ENCODE results near the gene EVA1C. TPM values are rescaled to one million over a fixed set of nuclear protein-coding genes. Genes with fewer than 3 reads are reported as not detected.

EVA1C gene
- total and polyA plus RNA-seq, 2 donors (not counting 3 experiments of a cell fraction or from before 2014, with no cell fraction given), result 22.8 to 38.6 TPM

GRCh38 chr21:32472890-32473765 lies 60.6 kb downstream of the EVA1C start:
- no TSS peak for BruUV-seq (replicated peaks)
- POLR2A ChIA-PET, result no interaction called here
- Histone ChIP-seq H3K9ac (replicated peaks; ENCODE audit: extremely low read depth, insufficient read depth, low read length) (no peak overlapping the region), H3K79me2 (ENCODE audit: control insufficient read depth, insufficient read depth, low read length) (no peaks in the 10 kb centered on the region), H3K9me3 (replicated peaks; ENCODE audit: control insufficient read depth, insufficient read depth, low read length) (no peaks in the 10 kb centered on the region), H3K9me1 (replicated peaks; ENCODE audit: control insufficient read depth, extremely low read depth, insufficient read depth, low read length) (no peaks in the 10 kb centered on the region), H3K36me3 (ENCODE audit: control insufficient read depth in 2 of 2, extremely low read depth in 1 of 2, insufficient read depth in 2 of 2, low read length in 2 of 2) (peaks cover 3 to 5% of the 10 kb centered on the region in 2 experiments), H4K20me1 (replicated peaks; ENCODE audit: control insufficient read depth, extremely low read depth, insufficient read depth, low read length) (no peaks in the 10 kb centered on the region), H3K27ac (ENCODE audit: insufficient read depth, low read depth, low read length) (no peak overlapping the region), H3K27me3 (ENCODE audit: control insufficient read depth in 2 of 2, insufficient read depth in 2 of 2, low read length in 2 of 2) (no peaks in the 10 kb centered on the region), H3K4me1 (ENCODE audit: control insufficient read depth, extremely low read depth, insufficient read depth, low read length) (peaks cover 29% of the 10 kb centered on the region), H2AFZ (ENCODE audit: low read depth, low read length) (no peak overlapping the region), H3K4me3 (replicated peaks in 1 of 3; ENCODE audit: insufficient read depth in 1 of 3, low read depth in 1 of 3, low read length in 3 of 3) (no peak overlapping the region), H3K4me2 (ENCODE audit: insufficient read depth, low read length) (no peak overlapping the region)
- intact Hi-C loops (cut with micrococcal nuclease), result loop anchor here (10.0 kb wide), 1 partner anchor 1568 kb away; no protein-coding TSS in a partner anchor
- DNase-seq (ENCODE audit: low read depth, low spot score), result no peak
- FAIRE-seq, result no peak
- CTCF ChIA-PET, result interaction anchor here (1.2 kb wide), 1 partner anchor 9 kb away, joined by 7 read pairs; no protein-coding TSS in a partner anchor
- dilution Hi-C loops (cut with MboI; ENCODE audit: extremely low pct_ligation_motif_present, low sequenced_read_pairs), result no loop called here
- TF ChIP-seq GATA2 (IDR thresholded peaks at IDR 0.05; ENCODE audit: insufficient read depth, insufficient read length, low read depth, low read length), result no peak
- TF ChIP-seq MYC (IDR thresholded peaks at IDR 0.05; ENCODE audit: low read depth, low read length), result no peak
- no peak for TF ChIP-seq POLR2AphosphoS5 (IDR thresholded peaks at IDR 0.05; ENCODE audit: insufficient read depth, low read depth, low read length)
- TF ChIP-seq POLR2A (IDR thresholded peaks at IDR 0.05; ENCODE audit: low read depth, low read length), result no peak
- TF ChIP-seq FOS (IDR thresholded peaks at IDR 0.05; ENCODE audit: borderline replicate concordance, insufficient read depth, low read length), result no peak
- no peak for TF ChIP-seq EZH2 (IDR thresholded peaks at IDR 0.05; ENCODE audit: borderline replicate concordance, low read depth, low read length, severe bottlenecking)
- no peak for TF ChIP-seq MAX (IDR thresholded peaks at IDR 0.05; ENCODE audit: insufficient read depth, insufficient read length)
- TF ChIP-seq CTCF (IDR thresholded peaks at IDR 0.05; ENCODE audit: extremely low read depth in 1 of 2, insufficient read depth in 1 of 2, low read depth in 1 of 2, low read length in 2 of 2), result no peak
- TF ChIP-seq JUN (IDR thresholded peaks at IDR 0.05; ENCODE audit: borderline replicate concordance, insufficient read depth, insufficient read length, low read depth), result no peak

Measured in endothelial cell of umbilical vein (primary cell).